8988T (cell line): ENCODE data around the gene SKAP2.

Experiments
- DNase-seq: peaks from one replicate; pipeline ENCODE4 v3.0.0; 2011

SKAP2 gene

DNA sequence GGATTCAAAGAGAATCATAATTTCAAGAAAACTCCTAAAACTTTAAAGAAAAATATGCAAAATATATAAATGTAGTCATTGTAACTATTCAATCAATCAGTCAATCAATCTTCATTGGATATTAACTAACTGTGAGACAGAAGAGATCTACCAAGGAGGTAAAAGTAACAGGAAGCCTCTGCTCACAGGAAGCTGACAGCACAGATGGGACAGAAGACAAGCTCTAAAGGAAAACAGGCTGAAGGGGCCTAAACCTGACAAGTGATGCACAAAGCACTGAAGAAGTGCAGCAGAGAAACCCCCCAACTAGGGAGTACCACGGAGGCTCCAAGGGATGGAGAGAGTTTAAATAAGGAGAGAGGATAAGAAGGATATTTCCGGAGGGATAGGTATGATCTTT, 173.0 kb downstream of the SKAP2 start:
- no peak for DNase-seq

DNA sequence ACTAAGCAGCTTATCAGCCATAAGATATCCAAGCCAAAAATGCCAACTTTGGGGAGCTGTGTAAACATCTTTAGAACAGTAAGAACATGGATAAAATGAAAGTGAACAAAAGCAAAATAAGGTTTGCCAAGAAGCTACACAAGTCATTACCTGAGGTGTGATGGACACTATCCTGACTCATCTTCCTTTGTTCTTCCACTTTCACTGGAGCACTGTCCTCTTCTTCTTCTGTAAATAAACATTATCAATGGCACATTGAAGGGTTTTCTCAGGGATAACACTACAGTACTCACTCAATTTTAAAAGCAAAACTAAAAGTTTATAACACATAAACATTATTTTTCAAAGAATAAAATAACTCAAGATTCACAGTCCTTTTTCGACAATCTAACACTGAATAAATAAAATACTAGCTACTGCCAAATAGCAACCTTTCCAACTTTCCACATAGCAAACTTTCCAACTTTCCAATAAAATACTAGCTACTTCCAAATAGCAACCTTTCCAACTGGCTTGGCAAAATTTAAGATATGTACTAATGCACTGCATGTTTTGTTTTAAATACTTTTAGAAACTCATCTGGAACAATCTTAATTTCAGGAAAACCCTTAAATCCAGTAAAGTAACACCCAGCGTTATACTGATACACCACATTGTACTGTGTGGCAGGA, 174.1 kb downstream of the SKAP2 start:
- DNase-seq, result no peak

DNA sequence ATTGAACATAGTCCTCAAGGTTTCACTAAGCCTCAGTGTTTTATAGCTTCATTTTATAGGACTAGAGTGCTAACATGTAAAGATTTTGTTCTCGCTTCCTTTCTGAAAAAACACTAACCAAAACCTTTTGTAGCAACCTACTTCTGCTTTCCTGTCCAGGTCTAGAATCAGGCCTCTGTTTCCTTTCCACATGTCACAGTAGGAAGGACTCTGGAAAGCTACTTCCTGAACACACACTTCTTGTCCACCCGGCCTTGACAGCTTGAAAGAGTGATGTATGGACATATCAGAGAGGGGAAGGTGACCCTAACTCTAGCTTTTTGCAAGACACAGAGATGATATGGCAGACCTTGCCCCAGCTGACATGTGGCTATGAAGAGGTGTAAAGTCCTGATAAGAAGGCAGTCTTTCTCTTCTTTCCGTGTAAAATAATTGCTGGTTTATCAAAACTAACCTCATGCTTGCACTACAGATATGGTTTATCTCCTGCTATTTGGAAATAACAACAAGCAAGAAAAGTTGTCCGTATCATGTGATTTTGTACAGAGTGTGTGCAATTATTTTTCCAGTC, 175.4 kb downstream of the SKAP2 start:
- no peak for DNase-seq

DNA sequence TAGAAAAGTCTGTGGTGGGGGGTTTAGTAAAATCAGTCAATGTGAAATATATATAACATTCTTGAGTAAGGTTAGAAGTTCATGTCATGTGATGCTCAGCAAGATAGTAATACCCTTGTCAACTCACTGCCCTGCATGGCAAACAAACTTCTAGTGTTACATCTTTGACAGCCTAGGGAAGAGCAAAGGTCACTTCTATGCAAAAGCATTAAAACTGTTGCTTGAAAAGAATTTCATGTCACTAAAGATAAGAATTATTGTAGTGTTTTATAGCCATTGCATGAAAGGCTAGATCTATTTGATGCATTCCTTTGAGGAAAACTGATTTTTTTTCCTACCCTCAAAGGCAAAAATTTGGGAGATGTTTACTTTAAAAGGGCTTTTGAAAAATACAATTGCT, 176.0 kb downstream of the SKAP2 start:
- no peak for DNase-seq

DNA sequence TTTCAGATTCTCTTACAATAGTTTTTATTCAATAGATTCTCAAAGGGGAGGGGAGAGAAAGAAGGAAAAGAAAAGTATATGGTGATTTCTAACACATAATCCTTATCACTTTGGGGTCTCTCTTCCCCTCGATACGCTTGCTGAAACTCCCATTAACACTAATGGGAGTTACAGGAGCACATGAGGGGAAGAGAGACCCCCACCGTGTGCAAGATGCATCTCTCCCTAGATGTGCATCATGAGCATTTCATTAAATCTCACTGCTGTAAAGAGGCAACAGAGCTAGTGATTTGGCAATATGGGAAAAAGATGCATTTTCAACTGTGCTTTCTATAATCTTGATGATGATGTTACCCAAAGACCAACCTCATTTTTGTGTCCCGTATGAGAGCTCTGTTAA, 177.4 kb downstream of the SKAP2 start:
- no peak for DNase-seq

DNA sequence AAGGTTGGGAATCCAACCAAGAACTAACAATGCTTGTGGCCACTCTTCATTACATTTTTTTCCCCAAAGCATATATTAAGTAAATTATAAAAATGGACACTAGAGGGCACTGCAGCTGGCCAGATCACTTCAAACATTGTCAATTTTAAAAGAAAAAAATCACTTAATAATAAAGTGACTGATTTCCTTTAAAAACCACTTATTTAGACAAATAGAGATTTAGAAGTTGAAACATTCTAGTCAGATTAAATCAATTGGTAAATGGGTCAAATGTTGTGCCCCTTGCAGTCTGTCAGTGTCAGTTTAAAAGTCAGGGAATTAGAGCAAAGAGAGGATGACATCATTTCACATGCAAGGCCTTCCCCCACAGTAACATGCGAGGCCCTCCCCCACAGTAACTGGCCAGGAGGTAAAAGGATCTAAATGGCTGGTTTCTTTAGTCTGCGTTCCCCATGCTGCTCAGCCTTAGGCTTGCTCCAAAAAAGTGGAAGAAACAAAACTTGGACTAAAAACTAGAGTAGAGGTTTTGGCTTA, 177.9 kb downstream of the SKAP2 start:
- DNase-seq, result no peak

GRCh38 chr7:26685606-26686005, 178.8 kb downstream of the SKAP2 start:
- DNase-seq, result no peak

DNA sequence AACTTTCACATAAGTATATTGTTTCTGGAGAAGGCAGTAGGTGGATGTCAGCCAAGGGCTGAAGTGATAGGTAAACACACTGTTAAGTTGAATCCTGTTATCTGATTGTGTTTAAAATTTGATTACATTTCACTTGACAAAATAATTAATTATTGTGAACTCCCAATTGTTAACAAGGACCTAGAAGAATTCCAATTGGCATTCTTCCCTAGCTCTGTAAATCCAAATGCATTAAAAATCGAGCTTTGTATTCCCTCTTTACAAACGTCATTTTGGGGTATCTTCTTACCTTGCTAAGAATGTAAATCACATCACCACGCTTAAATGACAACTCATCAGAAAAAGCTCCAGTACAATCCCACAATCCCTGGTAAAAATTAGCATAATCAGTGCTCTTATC, 179.9 kb downstream of the SKAP2 start:
- DNase-seq, result no peak

DNA sequence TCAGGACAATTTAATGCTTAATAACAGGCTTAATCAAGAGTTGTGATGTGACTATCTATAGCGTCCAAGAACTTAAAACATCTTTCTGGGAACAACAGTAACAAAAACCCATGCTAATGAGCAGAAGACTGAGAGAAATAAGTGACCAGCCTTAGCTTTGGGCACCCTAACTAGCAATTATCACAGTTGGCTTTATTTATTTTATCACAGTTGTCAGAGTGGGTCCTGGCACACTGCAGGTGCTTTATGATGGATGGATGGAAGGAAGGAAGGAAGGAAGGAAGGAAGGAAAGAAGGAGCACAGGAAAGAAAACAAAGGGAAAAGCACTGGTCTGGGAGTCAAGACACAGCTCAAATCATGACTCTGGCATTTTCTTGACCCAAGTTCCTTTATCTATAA, 181.1 kb downstream of the SKAP2 start:
- no peak for DNase-seq

GRCh38 chr7:26681819-26682418, 182.5 kb downstream of the SKAP2 start:
- DNase-seq, result no peak

DNA sequence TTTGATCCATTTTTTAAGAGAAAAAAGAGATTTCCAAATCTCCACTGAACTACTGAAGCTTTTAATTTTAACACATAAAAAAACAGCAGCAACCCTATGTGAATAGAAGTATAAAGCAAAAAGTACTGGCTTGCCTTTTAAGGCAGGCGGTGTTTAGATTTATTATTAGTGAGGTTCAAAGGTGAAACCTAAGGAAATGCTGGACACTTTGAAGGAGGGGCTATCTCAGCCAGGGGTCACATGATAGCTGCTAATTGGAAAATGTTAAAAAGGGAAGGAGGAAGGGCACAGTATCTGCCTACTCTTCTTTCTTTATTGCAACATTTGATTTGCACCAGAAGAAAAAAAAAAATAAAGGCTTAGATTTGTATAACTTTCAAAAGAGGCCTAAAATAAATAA, 183.8 kb downstream of the SKAP2 start:
- DNase-seq, result no peak

- no peak for DNase-seq
Observed at GRCh38 chr7:26675143-26675887, 189.1 kb downstream of the SKAP2 start.

DNA sequence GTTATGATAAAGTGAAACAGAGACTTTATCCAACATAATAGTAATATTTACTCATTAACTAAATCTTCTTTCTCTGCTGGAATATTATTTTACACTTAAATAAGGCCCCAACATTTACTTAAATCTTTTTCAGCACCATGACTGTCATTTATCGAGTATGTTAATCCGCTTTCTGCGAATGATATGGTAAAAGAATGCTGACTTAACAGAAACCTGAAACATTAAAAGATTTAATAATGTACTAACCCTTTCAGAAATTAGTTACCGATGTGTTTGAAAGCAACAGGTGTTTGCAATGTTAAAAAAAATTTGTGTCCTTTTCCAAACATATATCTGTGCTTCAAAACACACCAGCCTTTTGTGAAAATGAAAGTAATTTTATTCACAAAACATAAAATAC, 190.5 kb downstream of the SKAP2 start:
- no peak for DNase-seq

DNA sequence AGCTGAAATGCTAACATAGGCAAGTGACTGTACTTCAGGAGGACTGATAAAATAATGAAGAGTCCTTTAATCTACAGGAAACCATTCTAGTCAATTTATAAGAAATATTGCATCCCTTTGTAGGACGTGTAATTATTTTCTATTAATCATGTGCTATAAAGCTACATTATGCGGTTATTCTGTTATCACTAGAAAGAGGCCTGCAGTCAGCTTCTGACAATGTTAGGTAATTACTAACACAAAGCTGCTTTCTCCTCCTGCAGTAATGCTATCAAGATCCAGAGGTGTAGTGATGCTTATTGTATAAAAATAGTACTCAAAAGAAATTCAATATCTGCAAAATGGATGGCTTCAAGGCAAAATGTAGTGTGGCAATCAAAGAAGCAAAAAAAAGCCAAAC, 191.1 kb downstream of the SKAP2 start:
- DNase-seq, result no peak

DNA sequence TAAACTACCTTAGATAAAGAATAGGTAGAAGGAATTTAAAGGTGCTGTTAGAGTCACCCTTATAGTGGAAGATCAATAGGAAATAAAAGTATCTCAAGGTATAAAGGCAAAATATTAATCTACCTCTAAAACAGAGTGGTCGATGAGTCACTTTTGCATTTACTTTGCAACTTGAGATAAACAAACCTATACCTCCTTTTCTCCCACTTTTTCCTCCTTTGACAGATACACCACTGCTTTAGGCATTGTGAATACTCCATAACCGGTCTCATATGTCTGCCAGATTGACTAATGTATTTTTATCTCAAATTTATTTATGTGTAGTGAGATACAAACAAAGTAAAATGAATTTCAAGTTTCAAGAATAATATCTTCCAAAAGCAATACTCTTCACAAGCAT, 193.5 kb downstream of the SKAP2 start:
- DNase-seq, result no peak

DNA sequence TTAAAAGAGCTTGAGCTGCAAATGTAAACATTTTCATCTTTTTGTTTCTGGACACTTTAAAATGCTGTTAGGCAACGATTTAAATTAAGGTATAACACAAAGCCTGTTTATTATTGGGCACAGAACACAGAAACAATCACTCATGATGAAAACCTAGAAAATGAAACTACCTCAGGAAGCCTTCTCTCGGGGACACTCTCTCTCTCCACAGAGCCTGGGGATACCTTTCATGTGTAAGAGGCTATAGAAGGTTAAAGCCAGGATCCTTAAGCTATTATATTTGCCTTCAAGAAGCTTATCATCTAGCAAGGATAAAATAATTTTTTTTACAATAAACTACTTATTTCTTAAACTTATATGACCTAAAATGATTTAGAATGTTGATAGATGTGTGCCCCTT, 194.1 kb downstream of the SKAP2 start:
- DNase-seq, result no peak

DNA sequence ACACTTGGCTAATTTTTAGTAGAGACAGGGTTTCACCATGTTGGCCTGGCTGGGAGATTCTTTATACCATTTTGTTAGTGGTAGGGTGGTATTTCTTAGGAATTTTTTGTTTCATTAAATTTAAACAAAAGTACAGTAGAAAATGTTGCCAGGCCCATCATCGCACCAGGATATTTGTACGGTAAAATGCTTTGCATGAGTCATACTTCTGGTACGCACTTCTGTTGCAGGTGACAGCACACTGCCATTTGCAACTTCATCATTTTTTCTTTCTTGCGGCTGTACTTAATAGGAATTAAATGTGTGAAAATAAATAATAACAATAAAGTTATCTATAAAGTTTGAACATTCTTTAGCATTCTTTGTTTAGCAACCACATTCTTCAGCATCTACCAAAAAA, 195.6 kb downstream of the SKAP2 start:
- DNase-seq, result no peak

DNA sequence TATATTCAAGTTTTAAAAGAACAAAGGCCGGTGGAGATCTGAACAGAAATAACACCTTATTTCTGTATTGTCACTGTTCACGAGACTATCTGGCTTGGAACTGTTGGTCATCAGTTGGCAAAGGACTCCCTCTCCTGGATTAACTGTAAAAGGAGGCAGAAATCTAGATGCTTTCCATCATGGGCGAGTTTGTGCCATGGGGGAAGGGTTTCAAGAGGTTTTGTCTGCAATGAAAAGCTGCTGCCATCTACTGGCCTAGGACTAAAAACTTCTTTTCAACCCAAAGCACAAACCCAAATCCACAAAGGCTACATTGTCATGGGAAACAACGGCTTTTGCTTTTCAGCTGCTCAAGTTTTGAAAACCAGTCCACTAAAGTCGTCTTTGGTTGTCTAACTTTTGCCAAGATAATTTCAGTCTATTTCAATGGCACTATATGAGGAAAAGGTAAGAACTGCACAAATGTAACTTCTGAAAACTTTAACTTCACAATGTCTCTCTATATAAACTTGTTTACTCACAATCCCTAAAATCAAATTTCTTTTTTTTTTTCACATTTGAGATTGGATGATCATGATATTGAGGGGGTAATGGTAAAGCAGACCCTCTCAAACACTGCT, 196.8 kb downstream of the SKAP2 start:
- DNase-seq, result no peak

DNA sequence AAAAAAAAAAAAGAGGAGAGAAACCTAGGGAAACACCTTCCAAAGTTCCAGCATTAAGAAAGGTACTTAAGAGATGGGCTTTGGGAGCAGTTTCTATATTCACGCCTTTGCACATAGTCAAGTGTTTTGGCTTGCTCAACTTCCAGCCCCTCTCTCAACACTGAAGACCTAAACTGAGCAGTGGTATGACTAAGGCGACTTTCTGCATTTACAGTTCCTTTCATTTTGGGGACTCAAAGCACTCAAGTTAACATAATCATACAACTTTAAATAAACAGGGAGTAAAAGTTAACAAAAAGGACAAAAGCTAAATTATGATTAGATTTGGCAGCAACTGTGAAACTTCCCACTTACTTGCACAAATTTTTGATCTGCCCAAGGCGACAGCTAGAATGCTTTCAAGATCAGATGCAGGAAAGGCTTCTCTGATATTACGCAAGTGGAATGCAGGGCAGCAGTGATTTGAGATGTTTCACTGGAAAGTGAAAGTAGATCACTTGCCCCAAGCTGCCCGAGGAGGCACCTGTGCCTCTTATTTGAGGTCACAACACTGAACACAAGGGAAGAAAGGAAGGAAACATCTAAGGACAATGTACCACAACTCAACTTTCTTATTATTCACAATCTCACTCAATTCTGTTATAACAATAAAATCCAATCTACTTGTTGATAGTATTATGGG, 199.5 kb downstream of the SKAP2 start:
- DNase-seq, result no peak

GRCh38 chr7:26664274-26664673, 200.1 kb downstream of the SKAP2 start:
- no peak for DNase-seq

- DNase-seq, result no peak
Observed at GRCh38 chr7:26663874-26664273, 200.5 kb downstream of the SKAP2 start.

GRCh38 chr7:26662646-26663045, 201.7 kb downstream of the SKAP2 start:
- DNase-seq, result no peak

DNA sequence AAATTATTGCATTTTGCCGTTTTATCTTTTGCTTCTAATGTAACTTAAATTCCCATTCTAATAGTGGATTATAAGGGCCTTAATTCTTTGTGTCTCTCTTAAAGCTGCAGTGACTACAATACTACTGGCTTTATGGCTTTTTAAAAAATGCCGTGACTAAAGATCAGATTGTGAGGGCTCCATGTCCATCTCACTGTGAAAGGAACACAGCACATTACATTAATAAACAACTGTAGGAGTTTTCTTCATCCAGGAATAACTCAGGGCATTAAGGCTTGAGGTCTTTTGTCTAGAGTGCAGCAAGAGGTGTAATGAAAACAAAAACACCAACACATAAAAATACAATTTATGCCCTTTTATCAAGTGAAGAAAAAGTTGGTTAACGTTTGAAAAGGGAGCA, 205.3 kb downstream of the SKAP2 start:
- no peak for DNase-seq
